ENCODE measurements around the gene CLEC10A.

CLEC10A gene

DNA sequence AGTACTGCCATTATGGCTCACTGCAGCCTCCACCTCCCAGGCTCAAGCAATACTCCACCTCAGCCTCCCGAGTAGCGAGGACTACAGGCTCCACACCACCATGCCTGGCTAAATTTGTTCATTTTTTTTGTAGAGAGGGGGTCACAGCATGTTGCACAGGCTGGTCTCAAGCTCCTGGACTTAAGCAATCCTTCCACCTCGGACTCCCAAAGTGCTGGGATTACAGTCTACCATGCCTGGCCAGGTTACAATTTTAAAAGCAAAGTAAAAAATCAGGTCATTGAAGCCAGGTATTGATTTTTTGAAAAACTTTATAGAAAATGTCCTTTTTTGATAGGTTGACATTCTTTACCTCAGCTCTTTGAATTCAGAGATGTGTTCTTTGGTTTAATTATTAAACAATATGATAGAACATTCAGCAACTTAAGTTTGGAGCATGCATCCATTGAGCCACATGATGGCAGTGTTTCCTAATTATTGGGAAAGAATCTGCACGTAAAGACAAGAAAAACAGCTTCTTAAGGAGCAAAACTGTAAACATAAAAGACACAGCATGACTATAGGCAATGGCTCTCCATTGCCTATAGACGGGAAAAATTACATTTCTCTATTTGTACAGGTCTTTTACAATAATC is 34.4 kb downstream of the CLEC10A start:
- H3K4me2 ChIP-seq (ENCODE audit: low read depth, low read length, poor library complexity, severe bottlenecking), result no peak overlapping the region
- H3K9me3 ChIP-seq (ENCODE audit: insufficient read depth, low read length), result no peaks in the 10 kb centered on the region
- no peak overlapping the region for H3K4me3 ChIP-seq (ENCODE audit: insufficient read depth, low read length, poor library complexity, severe bottlenecking)
- H3K79me2 ChIP-seq (ENCODE audit: insufficient read depth, low read length), result no peaks in the 10 kb centered on the region
- no peak overlapping the region for H3K9ac ChIP-seq (ENCODE audit: low read length)
- H2AFZ ChIP-seq (ENCODE audit: low read depth, low read length, severe bottlenecking), result no peak overlapping the region
- H3K9me2 ChIP-seq (replicated peaks; ENCODE audit: insufficient read depth, low read length), result no peaks in the 10 kb centered on the region
- H3K27ac ChIP-seq (ENCODE audit: low read depth, low read length), result no peak overlapping the region
- H3K27me3 ChIP-seq (ENCODE audit: low read length), result no peaks in the 10 kb centered on the region
- no peaks in the 10 kb centered on the region for H4K20me1 ChIP-seq (ENCODE audit: low read depth, low read length)
- no peaks in the 10 kb centered on the region for H3F3A ChIP-seq (ENCODE audit: insufficient read depth)
- no peaks in the 10 kb centered on the region for H3K36me3 ChIP-seq (ENCODE audit: low read length)
- TF ChIP-seq, protein P1, sequence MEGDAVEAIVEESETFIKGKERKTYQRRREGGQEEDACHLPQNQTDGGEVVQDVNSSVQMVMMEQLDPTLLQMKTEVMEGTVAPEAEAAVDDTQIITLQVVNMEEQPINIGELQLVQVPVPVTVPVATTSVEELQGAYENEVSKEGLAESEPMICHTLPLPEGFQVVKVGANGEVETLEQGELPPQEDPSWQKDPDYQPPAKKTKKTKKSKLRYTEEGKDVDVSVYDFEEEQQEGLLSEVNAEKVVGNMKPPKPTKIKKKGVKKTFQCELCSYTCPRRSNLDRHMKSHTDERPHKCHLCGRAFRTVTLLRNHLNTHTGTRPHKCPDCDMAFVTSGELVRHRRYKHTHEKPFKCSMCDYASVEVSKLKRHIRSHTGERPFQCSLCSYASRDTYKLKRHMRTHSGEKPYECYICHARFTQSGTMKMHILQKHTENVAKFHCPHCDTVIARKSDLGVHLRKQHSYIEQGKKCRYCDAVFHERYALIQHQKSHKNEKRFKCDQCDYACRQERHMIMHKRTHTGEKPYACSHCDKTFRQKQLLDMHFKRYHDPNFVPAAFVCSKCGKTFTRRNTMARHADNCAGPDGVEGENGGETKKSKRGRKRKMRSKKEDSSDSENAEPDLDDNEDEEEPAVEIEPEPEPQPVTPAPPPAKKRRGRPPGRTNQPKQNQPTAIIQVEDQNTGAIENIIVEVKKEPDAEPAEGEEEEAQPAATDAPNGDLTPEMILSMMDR (IDR thresholded peaks at IDR 0.05; ENCODE audit: insufficient read depth, low read length, poor library complexity, severe bottlenecking), result peak; percentile 54
- TF ChIP-seq EZH2phosphoT487 (conservative IDR thresholded peaks at IDR 0.05; ENCODE audit: low read length), result no peak

DNA sequence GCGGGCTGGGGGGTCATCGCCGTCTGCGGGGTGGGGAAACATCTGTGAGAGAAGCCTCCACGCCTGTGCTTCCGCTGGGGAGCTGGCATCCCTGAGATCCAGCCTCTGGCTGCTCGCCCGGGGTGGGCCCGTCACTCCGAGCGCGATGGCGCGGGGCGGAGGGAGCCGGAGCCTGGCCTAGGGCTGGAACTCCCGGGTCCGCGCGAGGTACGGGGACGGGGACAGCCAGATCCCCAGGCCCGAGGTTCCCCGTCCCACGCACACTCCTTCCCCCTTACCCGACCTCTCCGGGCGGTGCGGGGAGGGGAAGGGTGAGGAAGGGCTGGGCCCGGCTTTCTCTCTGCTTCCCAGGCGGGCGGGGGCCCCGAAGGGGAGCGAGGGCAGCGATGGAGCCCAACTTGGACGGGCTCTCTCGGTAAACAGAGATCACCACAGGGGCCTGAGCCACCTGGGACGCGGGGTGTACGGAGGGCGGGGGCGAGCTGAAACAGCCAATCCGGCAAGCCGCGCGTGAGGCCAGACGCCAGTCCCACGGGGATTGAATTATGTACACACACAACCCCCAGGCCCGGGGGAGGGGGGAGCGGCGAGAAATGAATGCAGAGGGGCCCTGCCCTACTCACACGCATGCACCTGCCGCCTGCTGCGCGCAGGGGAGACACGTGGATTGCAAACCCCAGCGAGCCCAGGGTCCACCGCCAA is 36.4 kb downstream of the CLEC10A start, which contains the start of gene SLC16A11:
SLC16A11 (minus strand) TSS at position 596 of the 702 bp plus-strand sequence; CDS start at position 17, 579 bp downstream.
- H3F3A ChIP-seq (ENCODE audit: insufficient read depth), result no peaks in the 10 kb centered on the region
- H3K9me3 ChIP-seq (ENCODE audit: insufficient read depth, low read length), result no peaks in the 10 kb centered on the region
- H3K4me3 ChIP-seq (ENCODE audit: insufficient read depth, low read length, poor library complexity, severe bottlenecking), result no peak within 1 kb of the TSS
- H4K20me1 ChIP-seq (ENCODE audit: low read depth, low read length), result no peaks in the 10 kb centered on the region
- H3K4me2 ChIP-seq (ENCODE audit: low read depth, low read length, poor library complexity, severe bottlenecking), result no peak within 1 kb of the TSS
- H2AFZ ChIP-seq (ENCODE audit: low read depth, low read length, severe bottlenecking), result no peak within 1 kb of the TSS
- no peak within 1 kb of the TSS for H3K9ac ChIP-seq (ENCODE audit: low read length)
- no peaks in the 10 kb centered on the region for H3K36me3 ChIP-seq (ENCODE audit: low read length)
- H3K79me2 ChIP-seq (ENCODE audit: insufficient read depth, low read length), result no peaks in the 10 kb centered on the region
- H3K27ac ChIP-seq (ENCODE audit: low read depth, low read length), result no peak within 1 kb of the TSS
- H3K27me3 ChIP-seq (ENCODE audit: low read length), result no peaks in the 10 kb centered on the region
- no peaks in the 10 kb centered on the region for H3K9me2 ChIP-seq (replicated peaks; ENCODE audit: insufficient read depth, low read length)
- TF ChIP-seq EZH2phosphoT487 (conservative IDR thresholded peaks at IDR 0.05; ENCODE audit: low read length), result no peak
- TF ChIP-seq, protein P1 (IDR thresholded peaks at IDR 0.05; ENCODE audit: insufficient read depth, low read length, poor library complexity, severe bottlenecking), result no peak

DNA sequence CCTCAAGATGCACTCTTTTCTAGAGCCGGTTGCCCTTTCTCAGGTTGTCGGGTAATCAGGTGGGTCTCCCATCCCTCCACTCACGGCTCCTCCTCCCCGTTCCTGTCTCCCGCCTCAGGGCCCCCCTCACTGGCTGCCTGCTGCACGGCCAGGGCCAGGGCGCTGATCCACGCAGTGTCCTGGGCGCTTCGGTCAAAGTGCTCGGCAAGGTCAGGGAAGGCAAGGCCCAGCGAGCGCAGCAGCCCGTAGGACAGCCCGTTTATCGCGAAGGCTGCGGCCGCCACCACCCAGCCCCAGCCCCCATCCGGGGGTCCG is 36.9 kb downstream of the CLEC10A start:
- Histone ChIP-seq H3K36me3 (ENCODE audit: low read length) (no peaks in the 10 kb centered on the region), H3K4me3 (ENCODE audit: insufficient read depth, low read length, poor library complexity, severe bottlenecking) (no peak overlapping the region), H3K9me3 (ENCODE audit: insufficient read depth, low read length) (no peaks in the 10 kb centered on the region), H3K9me2 (replicated peaks; ENCODE audit: insufficient read depth, low read length) (no peaks in the 10 kb centered on the region), H3K9ac (ENCODE audit: low read length) (no peak overlapping the region), H3F3A (ENCODE audit: insufficient read depth) (no peaks in the 10 kb centered on the region), H3K4me2 (ENCODE audit: low read depth, low read length, poor library complexity, severe bottlenecking) (no peak overlapping the region), H4K20me1 (ENCODE audit: low read depth, low read length) (no peaks in the 10 kb centered on the region), H3K27me3 (ENCODE audit: low read length) (no peaks in the 10 kb centered on the region), H2AFZ (ENCODE audit: low read depth, low read length, severe bottlenecking) (no peak overlapping the region), H3K27ac (ENCODE audit: low read depth, low read length) (no peak overlapping the region), H3K79me2 (ENCODE audit: insufficient read depth, low read length) (no peaks in the 10 kb centered on the region)
- TF ChIP-seq EZH2phosphoT487 (conservative IDR thresholded peaks at IDR 0.05; ENCODE audit: low read length), result no peak
- TF ChIP-seq, protein P1 (IDR thresholded peaks at IDR 0.05; ENCODE audit: insufficient read depth, low read length, poor library complexity, severe bottlenecking), result no peak
